ENCODE measurements around the gene BNIP5. TPM values are rescaled to one million over a fixed set of nuclear protein-coding genes. Genes with fewer than 3 reads are reported as not detected.

BNIP5 gene
- total and polyA plus RNA-seq, 2 of the 13 experiments (the other 11 are each of a cell fraction or from before 2014, with no cell fraction given): not detected

- ChIA-PET CTCF (ENCODE audit: low intra/inter-chr PET ratio, low total read pairs) (no interaction called here), POLR2A (no interaction called here)
- 43% methylated on average over 4 of the region's 4 CpGs for WGBS (ENCODE audit: low lambda C conversion rate)
- H3K4me2 ChIP-seq (ENCODE audit: low read depth, low read length): no peak overlapping the region
- no peak overlapping the region for H3K27ac ChIP-seq (ENCODE audit: extremely low read length, insufficient read depth, low read length)
- H4K20me1 ChIP-seq (ENCODE audit: insufficient read depth, low read length): no peaks in the 10 kb centered on the region
- ATAC-seq (no peak), DNase-seq (ENCODE audit: low spot score) (no peak), FAIRE-seq (no peak)
- H3K4me1 ChIP-seq (ENCODE audit: insufficient read depth, low read length): no peaks in the 10 kb centered on the region
- H3K9me3 ChIP-seq (ENCODE audit: low read length): no peaks in the 10 kb centered on the region
- H3K36me3 ChIP-seq (replicated peaks in 1 of 2; ENCODE audit: control insufficient read depth in 1 of 2, insufficient read depth in 2 of 2, low read length in 2 of 2): no peaks in the 10 kb centered on the region
- no TSS peak for BruUV-seq (replicated peaks)
- intact Hi-C loops (cut with micrococcal nuclease; ENCODE audit: unreplicated experiment) (no loop called here), in situ Hi-C loops (cut with HindIII; ENCODE audit: extremely low pct_ligation_motif_present, low pct_unique_long_range_greater_than_20kb) (no loop called here)
- no peak overlapping the region for H3K4me3 ChIP-seq (replicated peaks in 1 of 3; ENCODE audit: insufficient read depth in 1 of 3, low read depth in 2 of 3, low read length in 3 of 3)
- no peak overlapping the region for H3K9ac ChIP-seq (ENCODE audit: insufficient read depth, low read depth, low read length)
- H3K79me2 ChIP-seq (ENCODE audit: insufficient read depth, low read length): no peaks in the 10 kb centered on the region
- peaks cover 3 to 36% of the 10 kb centered on the region in 2 experiments for H3K27me3 ChIP-seq (ENCODE audit: control insufficient read depth in 1 of 2, insufficient read depth in 2 of 2, low read length in 2 of 2)
- H2AFZ ChIP-seq (ENCODE audit: low read length): no peak overlapping the region
- TF ChIP-seq CERS6 (CRISPR knock-in tag; IDR thresholded peaks at IDR 0.05) (no peak), REL (CRISPR knock-in tag; conservative IDR thresholded peaks at IDR 0.05) (no peak), TFDP2 (CRISPR knock-in tag; IDR thresholded peaks at IDR 0.05) (no peak), ZFP62 (CRISPR knock-in tag; IDR thresholded peaks at IDR 0.05) (no peak), DDIT3 (CRISPR knock-in tag; IDR thresholded peaks at IDR 0.05) (no peak), PAWR (CRISPR knock-in tag; IDR thresholded peaks at IDR 0.05; ENCODE audit: borderline replicate concordance) (no peak), NFRKB (IDR thresholded peaks at IDR 0.05) (no peak), PTBP1 (IDR thresholded peaks at IDR 0.05; ENCODE audit: low read depth, low read length, poor library complexity, severe bottlenecking) (no peak), GFI1 (CRISPR knock-in tag; IDR thresholded peaks at IDR 0.05; ENCODE audit: borderline replicate concordance) (no peak), EZH2 (conservative IDR thresholded peaks at IDR 0.05; ENCODE audit: low read depth, low read length) (no peak), DNMT1 (CRISPR knock-in tag; IDR thresholded peaks at IDR 0.05) (no peak), ZNF484 (CRISPR knock-in tag; IDR thresholded peaks at IDR 0.05; ENCODE audit: borderline replicate concordance, low read depth) (no peak), ZSCAN22 (CRISPR knock-in tag; IDR thresholded peaks at IDR 0.05) (no peak), SP2 (CRISPR knock-in tag; IDR thresholded peaks at IDR 0.05) (no peak), ARID2 (CRISPR knock-in tag; IDR thresholded peaks at IDR 0.05; ENCODE audit: borderline replicate concordance) (no peak)
- TF ChIP-seq, protein P1, sequence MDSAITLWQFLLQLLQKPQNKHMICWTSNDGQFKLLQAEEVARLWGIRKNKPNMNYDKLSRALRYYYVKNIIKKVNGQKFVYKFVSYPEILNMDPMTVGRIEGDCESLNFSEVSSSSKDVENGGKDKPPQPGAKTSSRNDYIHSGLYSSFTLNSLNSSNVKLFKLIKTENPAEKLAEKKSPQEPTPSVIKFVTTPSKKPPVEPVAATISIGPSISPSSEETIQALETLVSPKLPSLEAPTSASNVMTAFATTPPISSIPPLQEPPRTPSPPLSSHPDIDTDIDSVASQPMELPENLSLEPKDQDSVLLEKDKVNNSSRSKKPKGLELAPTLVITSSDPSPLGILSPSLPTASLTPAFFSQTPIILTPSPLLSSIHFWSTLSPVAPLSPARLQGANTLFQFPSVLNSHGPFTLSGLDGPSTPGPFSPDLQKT (CRISPR knock-in tag; IDR thresholded peaks at IDR 0.05; ENCODE audit: borderline replicate concordance): no peak
- TF ChIP-seq, protein P2, sequence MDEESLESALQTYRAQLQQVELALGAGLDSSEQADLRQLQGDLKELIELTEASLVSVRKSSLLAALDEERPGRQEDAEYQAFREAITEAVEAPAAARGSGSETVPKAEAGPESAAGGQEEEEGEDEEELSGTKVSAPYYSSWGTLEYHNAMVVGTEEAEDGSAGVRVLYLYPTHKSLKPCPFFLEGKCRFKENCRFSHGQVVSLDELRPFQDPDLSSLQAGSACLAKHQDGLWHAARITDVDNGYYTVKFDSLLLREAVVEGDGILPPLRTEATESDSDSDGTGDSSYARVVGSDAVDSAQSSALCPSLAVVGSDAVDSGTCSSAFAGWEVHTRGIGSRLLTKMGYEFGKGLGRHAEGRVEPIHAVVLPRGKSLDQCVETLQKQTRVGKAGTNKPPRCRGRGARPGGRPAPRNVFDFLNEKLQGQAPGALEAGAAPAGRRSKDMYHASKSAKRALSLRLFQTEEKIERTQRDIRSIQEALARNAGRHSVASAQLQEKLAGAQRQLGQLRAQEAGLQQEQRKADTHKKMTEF (CRISPR knock-in tag; IDR thresholded peaks at IDR 0.05): no peak
- TF ChIP-seq, protein P3, sequence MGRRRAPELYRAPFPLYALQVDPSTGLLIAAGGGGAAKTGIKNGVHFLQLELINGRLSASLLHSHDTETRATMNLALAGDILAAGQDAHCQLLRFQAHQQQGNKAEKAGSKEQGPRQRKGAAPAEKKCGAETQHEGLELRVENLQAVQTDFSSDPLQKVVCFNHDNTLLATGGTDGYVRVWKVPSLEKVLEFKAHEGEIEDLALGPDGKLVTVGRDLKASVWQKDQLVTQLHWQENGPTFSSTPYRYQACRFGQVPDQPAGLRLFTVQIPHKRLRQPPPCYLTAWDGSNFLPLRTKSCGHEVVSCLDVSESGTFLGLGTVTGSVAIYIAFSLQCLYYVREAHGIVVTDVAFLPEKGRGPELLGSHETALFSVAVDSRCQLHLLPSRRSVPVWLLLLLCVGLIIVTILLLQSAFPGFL (CRISPR knock-in tag; IDR thresholded peaks at IDR 0.05): no peak
- TF ChIP-seq, protein P4, sequence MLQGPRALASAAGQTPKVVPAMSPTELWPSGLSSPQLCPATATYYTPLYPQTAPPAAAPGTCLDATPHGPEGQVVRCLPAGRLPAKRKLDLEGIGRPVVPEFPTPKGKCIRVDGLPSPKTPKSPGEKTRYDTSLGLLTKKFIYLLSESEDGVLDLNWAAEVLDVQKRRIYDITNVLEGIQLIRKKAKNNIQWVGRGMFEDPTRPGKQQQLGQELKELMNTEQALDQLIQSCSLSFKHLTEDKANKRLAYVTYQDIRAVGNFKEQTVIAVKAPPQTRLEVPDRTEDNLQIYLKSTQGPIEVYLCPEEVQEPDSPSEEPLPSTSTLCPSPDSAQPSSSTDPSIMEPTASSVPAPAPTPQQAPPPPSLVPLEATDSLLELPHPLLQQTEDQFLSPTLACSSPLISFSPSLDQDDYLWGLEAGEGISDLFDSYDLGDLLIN (CRISPR knock-in tag; IDR thresholded peaks at IDR 0.05; ENCODE audit: borderline replicate concordance): no peak
These were observed 37.5 kb upstream of the BNIP5 start for GRCh38 chr6:36374194-36374593.

All from HepG2 (cell line).